Fibroblast of pulmonary artery (primary cell): ENCODE data around the gene OTOG.

ENCODE experiments used
- DNase-seq: peaks from one replicate; pipeline ENCODE4 v3.0.0-alpha.2; 2010; ENCODE audit warnings: low read depth
- H3K4me3 ChIP-seq: replicated peaks from 2 replicates; pipeline ENCODE4 v1.5.1; 2011; ENCODE audit warnings: low read depth, mild to moderate bottlenecking, control low read depth, low read length, moderate library complexity
- TF ChIP-seq, protein P1 (sequence below): IDR thresholded peaks from 2 replicates; pipeline ENCODE4 v1.5.1; 2011; ENCODE audit warnings: mild to moderate bottlenecking, control low read depth, low read length, inconsistent platforms; ENCODE audit errors: missing control alignments

The OTOG gene

DNA sequence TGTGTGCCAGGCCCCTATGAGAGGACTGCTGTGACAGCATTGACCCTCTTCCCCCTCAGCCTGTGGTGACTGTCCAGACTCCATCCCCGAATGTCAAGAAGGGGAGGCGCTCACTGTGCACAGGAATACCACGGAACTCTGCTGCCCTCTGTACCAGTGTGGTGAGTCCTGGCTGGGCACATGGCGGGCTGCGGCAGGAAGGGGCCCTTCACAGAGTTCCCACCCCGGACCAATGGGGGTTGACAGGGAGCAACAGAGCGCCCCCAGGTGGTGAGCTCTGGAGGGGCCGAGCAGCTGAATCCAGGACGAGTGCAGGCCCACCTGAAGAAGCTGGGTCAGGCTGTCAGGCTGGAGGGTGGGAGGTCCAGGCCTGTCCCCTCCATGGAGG, 88.5 kb downstream of the OTOG start:
- TF ChIP-seq, protein P1, sequence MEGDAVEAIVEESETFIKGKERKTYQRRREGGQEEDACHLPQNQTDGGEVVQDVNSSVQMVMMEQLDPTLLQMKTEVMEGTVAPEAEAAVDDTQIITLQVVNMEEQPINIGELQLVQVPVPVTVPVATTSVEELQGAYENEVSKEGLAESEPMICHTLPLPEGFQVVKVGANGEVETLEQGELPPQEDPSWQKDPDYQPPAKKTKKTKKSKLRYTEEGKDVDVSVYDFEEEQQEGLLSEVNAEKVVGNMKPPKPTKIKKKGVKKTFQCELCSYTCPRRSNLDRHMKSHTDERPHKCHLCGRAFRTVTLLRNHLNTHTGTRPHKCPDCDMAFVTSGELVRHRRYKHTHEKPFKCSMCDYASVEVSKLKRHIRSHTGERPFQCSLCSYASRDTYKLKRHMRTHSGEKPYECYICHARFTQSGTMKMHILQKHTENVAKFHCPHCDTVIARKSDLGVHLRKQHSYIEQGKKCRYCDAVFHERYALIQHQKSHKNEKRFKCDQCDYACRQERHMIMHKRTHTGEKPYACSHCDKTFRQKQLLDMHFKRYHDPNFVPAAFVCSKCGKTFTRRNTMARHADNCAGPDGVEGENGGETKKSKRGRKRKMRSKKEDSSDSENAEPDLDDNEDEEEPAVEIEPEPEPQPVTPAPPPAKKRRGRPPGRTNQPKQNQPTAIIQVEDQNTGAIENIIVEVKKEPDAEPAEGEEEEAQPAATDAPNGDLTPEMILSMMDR = no peak
- DNase-seq = no peak
- no peak overlapping the region for H3K4me3 ChIP-seq

DNA sequence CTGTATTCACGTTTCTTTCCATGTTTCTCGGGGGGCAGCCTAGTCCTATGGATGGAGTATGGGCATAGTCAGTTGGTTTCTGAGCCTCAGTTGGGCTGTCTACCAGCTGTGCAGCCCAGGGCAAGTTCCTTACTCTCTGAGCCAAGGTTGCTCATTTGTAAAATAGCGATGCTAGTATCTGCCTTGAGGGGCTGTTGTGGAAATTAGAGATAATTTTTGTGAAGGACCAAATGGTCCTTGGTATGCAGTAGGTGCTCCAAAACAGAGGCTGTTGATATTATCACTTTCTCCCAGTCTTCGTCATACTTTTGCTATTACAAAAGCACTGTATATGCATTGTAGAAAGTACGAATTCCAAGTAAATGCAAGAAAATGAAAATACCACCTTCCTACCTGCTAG, 89.7 kb downstream of the OTOG start:
- no peak overlapping the region for H3K4me3 ChIP-seq
- DNase-seq = no peak
- TF ChIP-seq, protein P1 = no peak

- TF ChIP-seq, protein P1 = no peak
- DNase-seq = no peak
- no peak overlapping the region for H3K4me3 ChIP-seq
Measured at GRCh38 chr11:17637901-17638300, 90.8 kb downstream of the OTOG start.

DNA sequence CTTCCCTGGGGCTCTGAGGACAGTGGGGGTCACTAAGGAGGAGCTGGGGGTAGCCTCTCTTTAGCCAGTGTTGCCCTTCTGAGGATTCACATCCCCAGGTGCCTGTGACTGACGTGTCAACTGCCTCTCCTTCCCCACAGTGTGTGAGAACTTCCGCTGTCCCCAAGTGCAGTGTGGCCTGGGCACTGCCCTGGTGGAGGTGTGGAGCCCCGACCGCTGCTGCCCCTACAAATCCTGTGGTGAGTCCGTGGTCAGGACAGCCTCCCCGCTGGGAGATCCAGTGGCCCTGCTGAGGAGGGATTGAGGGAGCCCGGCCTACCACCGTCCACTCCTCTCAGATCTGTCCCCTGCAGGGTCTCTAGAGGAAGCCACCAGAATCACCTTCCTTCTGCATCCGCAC, 91.3 kb downstream of the OTOG start:
- H3K4me3 ChIP-seq = no peak overlapping the region
- no peak for DNase-seq
- TF ChIP-seq, protein P1 = no peak

GRCh38 chr11:17639091-17639490, 92.0 kb downstream of the OTOG start:
- TF ChIP-seq, protein P1 = no peak
- no peak for DNase-seq
- H3K4me3 ChIP-seq = no peak overlapping the region

- no peak for DNase-seq
- no peak overlapping the region for H3K4me3 ChIP-seq
- TF ChIP-seq, protein P1 = no peak
Measured at GRCh38 chr11:17639781-17640180, 92.7 kb downstream of the OTOG start.

- TF ChIP-seq, protein P1 = no peak
- no peak overlapping the region for H3K4me3 ChIP-seq
- no peak for DNase-seq
Measured at GRCh38 chr11:17640493-17641164, 93.6 kb downstream of the OTOG start.
